SKM-1 (cell line): Measurements from ENCODE around the gene KIN.
"Not testable (repeated sequence)": the region's sequence is repeated elsewhere in the genome, so short reads cannot be mapped to it uniquely, and the experiment has no call there.

Experiments
- DNase-seq: peaks from one replicate; lab custom pipeline; 2025; ENCODE audit not compliant: unreplicated experiment; lab: John Stamatoyannopoulos, UW

Gene KIN

DNA sequence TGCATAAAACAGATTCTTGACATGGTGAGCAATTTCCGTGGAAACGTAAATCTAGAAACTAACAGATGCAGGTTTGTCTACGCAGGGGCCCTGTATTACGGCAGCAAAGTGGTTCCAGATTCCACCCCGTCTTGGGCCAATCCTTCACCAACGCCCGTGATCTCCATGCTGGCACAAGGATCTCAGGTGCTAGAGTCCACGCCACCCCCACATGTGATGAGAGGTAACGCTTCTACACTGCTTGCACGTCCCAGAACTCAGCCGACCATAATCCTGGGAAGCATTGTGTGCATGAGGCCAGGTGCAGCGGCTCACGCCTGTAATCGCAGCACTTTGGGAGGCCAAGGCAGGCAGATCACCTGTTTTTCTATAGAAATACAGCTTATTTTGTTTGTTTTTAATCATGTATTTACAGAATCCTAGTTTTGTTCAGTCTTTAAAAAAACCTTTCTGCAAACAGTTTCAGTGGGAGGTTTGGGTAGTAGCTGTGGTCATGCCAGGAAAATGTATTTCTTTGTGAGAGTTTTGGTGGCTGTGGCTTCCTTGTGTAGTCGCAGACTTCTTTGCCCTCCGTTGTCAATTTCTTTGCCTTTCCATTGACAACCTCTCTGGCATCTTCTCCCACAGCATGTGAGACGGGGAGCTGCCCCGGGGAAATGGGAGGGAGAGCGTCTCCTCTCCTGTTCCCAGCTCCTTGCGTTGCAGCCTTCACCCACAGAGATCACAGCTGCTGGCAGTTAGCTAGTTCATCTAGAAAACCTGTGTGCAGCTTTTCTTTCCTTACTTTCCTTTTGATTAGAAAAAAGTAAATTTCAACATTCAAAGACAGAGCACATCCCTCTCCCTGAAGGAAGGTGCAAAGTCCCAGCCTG is 49.0 kb downstream of the KIN start:
- DNase-seq: no peak

DNA sequence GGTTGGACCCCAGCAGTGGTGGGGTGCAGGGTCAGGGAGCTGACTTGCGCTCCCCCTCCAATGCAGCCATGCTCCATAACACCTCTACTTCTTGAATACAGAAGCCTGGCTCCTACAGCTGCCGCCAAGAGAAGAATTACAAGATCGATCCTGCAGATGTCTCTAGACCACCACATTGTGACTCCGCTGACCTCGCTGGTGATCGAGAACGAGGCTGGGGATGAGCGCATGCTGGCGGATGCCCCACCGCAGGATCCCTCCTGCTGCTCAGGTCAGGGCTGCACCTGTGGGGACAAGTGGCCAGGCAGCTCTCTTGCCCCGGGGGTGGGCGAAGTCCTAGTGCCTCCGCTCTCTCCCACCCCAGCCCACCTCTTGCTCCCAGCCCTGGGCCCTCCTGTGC is 53.0 kb downstream of the KIN start:
- no peak for DNase-seq

DNA sequence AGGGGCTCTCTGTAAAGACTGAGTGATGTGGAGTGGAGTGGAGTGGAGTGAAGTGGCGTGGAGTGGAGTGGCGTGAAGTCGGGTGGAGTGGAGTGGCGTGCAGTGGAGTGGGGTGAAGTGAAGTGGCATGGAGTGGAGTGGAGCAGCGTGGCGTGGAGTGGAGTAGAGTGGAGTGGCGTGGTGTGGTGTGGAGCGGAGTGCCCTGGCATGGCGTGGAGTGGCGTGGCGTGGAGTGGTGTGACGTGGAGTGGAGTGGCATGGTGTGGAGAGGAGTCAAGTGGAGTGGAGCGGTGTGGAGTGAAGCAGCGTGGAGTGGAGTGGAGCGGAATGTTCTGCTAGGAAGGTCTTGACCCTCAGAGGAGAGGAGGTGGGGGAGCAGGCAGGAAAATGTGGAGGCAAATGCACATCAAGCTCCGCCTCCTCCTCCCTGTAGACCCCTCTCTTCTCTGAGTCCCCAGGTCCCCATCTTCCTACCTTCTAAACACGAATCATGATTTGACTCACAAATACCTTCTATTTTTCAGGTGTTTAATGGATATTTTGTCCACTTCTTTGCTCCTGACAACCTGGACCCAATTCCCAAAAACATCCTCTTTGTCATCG is 64.8 kb downstream of the KIN start:
- DNase-seq: no peak

DNA sequence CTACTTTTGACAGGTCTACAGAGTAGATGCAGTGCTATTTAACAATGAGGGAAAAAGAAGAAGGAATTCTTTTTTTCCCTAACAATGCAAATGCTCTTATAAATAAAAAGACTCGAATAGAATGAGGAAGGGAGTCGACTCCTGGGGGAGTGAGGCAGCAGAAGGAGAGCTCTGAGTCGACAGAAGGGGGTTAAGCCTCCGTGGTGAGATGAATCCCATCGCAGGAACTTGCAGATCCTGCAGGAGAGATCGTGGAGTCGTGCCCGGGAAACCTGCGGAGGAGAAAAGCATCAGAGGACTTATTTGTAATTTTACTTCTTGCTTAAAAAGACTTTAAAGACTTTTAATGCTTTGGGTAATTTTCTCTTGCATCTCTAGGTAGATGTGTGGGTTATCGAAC is 67.3 kb downstream of the KIN start:
- DNase-seq: no peak

DNA sequence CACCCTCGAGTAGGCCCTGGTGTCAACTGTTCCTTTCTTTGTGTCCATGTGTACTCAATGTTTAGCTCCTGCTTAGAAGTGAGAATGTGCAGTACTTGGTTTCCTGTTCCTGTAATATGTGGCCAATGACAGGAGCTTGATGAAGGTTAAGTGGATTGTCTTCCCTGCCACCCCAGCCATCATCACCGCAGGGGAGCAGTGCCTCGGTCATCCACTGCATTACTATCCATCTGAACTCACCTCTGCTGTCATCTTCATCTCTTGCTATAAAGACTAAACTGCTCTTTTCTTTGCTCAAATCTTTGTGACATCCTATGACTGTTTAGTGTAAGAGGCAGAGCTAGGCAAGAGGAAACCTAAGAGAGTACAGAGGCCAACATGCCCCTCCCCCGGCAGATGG is 69.1 kb downstream of the KIN start:
- DNase-seq: no peak

DNA sequence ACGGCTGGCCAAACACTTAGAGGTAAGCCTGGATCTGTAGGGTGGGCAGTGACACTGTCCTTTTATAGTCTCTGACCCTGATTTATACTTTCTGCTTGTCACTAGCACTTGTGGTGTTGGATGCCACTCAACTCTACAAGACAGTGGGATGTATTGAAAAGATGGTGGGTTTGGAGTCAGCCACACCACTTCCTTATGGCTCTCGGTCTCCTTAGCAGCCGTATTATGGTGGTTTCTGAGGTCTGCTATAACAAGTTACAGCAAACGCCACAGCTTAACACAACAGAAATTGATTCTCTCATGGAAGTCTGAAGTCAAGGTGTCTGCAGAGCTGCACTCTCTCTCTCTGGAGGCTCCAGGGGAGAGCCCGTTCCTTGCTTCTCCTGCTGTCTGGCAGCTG is 70.0 kb downstream of the KIN start:
- no peak for DNase-seq

DNA sequence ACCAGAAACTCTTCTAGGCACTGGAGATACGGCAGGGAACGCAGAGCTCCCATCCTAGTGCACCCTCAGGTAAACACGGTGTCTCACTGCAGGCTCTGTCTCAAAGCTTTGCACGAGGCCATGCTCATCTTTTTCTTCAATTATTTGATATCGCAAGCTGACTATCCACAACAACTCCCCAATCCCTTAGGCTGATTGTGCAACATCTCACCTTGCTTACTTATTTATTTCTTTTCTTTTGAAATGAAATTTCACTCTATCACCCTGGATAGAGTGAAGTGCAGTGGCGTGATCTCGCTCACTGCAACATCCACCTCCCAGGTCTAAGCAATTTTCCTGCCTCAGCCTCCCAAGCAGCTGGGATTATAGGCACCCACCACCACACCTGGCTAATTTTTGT is 72.3 kb downstream of the KIN start:
- DNase-seq: no peak

DNA sequence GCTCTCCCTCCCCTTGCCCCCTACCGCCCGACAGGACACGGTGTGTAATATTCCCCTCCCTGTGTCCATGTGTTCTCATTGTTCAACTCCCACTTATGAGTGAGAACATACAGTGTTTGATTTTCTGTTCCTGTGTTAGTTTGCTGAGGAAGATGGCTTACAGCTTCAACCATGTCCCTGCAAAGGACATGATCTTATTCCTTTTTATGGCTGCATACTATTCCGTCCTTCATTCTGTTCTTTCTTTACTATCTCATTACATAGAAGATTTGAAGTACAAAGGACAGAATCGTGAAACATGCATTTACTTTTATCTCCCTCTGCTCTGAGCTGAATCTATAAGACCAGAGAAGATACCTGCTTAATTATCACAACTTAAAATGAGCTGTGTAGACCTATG is 76.7 kb downstream of the KIN start:
- DNase-seq: not testable (repeated sequence)

DNA sequence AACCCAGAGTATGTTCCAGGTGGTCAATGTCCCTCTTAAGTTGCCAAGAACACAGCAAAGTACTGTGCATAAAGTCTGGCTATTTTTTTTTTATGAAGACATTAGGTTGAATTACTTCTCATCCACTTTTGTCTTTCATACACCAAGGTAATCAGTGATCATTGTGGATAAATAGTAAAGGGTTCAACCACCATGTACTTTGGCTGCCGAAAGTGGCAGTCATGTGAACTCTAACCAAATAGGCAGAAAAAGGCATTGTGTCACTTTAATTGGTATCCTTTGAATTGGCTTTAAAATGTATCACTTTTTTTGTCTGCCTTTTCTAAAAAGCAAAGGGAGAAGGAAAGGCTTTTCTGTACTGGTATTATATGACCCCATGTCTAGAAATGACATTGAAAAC is 77.3 kb downstream of the KIN start:
- DNase-seq: no peak

DNA sequence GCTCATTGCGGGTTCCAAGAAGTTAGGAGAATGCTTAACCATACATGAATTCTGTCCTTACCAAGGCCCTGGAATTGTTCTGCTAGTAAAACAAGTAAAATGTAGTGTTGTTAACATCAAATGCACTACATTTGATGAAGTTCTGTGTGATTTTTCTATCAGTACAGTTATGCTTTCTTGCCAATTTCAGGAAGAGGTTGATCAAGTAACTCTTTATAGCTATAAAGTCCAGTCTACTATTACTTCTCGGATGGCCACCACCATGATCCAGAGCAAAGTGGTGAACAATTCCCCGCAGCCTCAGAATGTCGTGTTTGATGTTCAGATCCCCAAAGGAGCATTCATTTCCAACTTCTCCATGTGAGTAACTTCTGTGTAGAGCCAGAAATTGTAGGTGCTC is 79.0 kb downstream of the KIN start:
- no peak for DNase-seq

DNA sequence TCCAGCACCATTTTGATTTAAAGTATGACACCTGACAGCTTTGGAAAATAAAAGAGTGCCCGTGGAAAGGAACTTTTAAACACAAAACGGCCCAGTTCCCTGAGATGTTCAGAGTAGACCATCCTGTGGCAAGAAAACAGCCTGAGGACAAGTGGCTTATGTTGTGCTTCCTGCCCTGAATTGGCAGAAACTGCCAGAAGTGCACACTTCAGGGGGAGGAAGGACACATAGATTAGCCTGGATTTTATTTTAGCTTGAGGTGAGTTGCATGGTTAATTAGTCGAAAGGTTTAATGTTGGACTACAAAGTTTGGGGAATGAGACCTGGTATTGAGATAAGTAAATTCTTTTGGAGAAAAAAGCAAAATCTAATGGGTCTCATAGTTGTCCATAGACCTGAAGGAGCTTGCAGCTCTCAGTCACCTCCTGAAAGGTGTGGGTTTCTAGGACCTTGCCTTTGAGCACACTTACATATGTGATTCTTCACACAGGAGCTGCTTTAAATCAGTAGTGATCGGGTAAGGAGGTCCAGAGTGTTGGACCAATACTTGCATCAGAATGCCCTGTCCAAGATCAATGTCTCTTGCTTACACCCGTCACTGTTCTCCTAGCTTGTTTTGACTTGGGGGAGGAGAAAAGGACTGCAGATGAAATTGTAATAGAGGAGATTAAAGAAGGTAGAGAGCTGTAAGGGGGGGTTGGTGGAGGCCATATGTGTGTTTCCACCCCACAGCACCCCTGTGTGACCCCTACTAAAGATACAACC is 79.8 kb downstream of the KIN start:
- no peak for DNase-seq

DNA sequence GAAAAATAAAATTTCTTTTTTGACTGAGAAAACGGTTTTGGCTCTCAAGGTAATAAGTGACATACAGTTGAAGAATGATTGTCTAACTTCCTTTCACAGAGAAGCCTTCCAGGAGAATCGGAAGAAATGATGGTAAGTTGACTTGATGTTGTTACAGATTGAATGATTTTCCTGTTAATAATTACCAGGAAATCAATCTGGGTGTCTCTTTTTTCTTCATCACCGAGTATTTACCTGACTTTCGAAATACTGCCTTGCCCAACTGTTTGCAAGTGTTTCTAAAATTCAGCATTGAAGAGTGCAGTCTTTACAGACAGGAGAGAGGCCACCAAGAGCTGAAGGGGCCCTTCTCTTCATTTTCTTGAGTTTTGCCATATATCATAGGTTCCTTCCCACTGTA is 80.7 kb downstream of the KIN start:
- DNase-seq: no peak

DNA sequence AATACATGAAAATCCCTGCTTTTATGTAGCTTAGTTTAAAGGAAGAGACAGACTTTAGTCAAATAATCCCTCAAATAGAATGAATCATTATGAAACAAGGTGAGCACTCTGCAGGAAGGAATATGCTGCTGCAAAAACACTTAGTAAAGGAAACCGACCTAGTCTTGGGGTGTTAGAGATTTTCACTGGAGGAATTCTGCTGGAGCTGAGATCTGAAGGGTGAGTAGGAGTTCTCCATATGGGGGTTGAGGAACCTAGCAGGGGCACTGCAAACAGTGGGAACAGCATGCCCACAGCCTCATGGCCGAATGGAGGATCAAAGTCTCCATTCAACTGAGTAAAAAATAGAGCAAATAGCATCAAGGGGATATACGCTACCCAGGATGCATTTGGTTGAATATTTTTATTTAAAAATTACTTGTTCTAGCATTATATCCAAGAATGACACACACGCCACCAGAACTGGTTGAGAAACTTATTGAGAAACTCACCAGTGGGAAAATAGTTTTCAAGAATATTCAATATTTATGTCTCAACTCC is 81.2 kb downstream of the KIN start:
- DNase-seq: no peak

DNA sequence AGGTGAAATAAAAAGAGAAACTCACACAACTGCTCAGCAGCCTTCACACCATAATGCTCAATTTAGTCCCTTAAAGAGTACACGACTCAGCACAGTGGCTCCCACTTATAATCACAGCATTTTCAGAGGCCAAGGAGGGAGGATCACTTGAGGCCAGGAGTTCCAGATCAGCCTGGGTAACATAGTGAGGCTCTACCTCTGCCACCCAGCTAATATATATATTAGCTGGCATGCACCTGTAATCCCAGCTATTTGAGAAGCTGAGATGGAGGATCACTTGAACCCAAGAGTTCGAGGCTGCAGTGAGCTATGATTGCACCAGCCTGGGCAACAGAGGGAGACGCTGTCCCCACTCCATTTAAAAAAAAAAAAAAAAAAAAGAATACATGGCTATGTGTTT is 82.5 kb downstream of the KIN start:
- no peak for DNase-seq

DNA sequence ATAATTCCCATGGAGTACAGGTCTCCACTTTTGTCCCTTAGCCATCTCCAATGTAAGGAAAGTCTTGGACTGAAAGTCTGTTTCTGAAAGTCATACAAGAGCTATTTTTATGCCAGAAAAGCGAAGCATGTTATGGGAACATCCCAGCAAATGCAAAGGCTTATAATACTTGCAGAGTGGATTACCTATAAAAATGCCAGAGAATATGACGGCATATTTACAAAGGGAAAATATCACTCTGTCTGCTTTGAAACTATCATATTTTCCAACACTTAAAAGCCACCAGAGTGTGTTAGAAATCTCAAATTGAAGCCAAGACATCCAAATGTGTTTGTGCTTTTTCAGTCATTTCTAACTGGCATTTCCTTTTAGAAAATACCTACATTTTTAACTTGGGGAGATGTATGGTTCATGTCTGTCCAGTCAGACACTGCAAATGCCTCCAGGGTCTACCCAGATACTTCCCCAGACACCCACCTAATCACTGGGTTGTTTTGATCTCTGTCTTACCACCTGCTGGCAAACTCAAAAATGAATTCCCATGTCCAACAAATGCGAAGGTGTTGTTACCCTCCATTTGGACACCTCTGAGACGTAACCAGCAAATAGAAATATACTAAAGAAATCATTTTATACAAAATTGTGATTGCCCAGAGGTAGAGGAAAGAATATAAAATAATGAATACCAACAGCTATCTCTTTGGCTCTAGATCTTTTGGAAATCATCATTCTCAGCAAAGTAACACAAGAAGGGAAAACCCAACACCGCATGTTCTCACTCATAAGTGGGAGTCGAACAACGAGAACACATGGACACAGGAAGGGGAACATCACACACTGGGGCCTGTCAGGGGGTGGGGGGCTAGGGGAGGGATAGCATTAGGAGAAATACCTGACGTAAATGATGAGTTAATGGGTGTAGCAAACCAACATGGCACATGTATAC is 83.4 kb downstream of the KIN start:
- DNase-seq: no peak

DNA sequence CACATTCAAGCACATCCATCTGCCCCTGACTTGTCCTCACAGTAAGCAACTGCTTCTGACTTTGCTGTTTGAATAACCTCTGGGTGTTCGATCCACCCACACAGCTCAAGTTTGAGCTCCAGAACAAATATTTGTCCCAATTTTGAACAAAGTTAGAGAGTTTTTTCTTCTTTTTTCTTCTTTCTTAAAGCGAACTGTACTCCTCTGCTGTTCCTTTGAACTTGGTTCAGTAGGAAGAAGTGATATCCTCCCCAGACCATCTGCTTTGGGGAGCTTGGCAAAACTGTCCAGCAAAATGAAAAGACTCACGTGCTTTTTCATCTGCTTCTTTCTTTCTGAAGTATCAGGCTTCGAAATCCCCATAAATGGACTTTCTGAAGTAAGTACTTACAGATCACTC is 84.7 kb downstream of the KIN start, which contains the start of gene ITIH2:
ITIH2 (plus strand) TSS at position 177 of the 400 bp plus-strand sequence; CDS start at position 296, 119 bp downstream.
- no peak for DNase-seq

DNA sequence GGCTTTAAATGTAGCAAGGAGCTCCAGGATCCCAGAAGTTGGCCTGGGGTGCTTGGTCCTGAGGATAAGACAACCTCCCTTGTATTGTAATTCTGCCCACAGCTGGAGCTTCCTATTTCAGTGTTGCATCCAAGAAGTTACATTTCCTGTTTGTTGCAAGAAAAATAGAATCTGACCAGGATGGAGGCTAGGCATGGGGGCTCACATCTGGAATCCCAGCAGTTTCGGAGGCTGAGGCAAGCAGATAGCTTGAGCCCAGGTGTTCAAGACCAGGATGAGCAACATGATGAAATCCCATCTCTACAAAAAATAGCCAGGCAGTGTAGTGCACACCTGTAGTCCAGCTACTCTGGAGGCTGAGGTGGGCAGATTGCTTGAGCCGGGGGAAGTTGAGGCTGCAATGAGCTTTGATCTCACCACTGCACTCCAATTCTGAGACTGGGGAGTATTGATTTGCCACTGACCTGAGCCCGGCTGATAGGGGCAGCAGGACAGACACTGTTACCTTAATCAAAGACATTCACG is 85.4 kb downstream of the KIN start:
- DNase-seq: no peak

DNA sequence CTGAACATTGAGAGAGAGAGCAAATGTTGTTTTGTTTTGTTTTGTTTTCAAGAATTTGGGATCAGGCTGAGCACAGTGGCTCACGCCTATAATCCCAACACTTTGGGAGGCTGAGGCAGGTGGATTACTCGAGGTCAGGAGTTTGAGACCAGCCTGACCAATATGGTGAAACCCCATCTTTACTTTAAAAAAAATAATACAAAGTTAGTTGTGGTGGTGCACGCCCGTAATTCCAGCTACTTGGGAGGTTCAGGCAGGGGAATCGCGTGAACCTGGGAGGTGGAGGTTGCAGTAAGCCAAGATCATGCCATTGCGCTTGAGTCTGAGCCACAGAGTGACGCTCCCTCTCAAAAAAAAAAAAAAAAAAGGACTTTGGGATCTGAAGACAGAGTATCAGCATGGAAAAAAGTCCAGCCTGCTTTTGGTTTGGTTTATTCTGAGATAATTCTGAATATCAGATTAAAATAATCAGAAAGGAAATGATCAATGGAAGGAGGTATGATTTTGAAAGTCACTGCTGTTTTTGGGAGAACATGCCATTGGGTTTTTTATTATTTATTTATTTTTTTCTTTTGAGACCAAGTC is 86.5 kb downstream of the KIN start:
- DNase-seq: no peak
